ENCODE measurements around the gene CENPQ.

The CENPQ gene

GRCh38 chr6:49499126-49499525 is 36.0 kb downstream of the CENPQ start:
- Histone ChIP-seq H3K27ac (ENCODE audit: low read depth, low read length) (no peak overlapping the region), H3K36me3 (ENCODE audit: control insufficient read depth in 1 of 2, insufficient read depth in 2 of 2, low read length in 2 of 2) (no peaks in the 10 kb centered on the region), H3K4me1 (ENCODE audit: control insufficient read depth in 1 of 2, insufficient read depth in 2 of 2, low read length in 2 of 2) (no peaks in the 10 kb centered on the region), H3K27me3 (ENCODE audit: control insufficient read depth in 1 of 2, insufficient read depth in 2 of 2, low read length in 2 of 2) (no peaks in the 10 kb centered on the region), H3K9ac (ENCODE audit: low read depth in 1 of 2, low read length in 2 of 2) (no peak overlapping the region), H3K9me3 (ENCODE audit: control insufficient read depth in 1 of 2, low read length in 2 of 2) (no peaks in the 10 kb centered on the region), H3K4me3 (ENCODE audit: low read depth in 1 of 2, low read length in 2 of 2) (no peak overlapping the region)

GRCh38 chr6:49499623-49500022 is 36.5 kb downstream of the CENPQ start, which contains the start of gene GLYATL3:
Gene GLYATL3 (plus strand): TSS chr6:49499923. CDS start chr6:49511991, 12,068 bp downstream.
- Histone ChIP-seq H3K36me3 (ENCODE audit: control insufficient read depth in 1 of 2, insufficient read depth in 2 of 2, low read length in 2 of 2) (no peaks in the 10 kb centered on the region), H3K27me3 (ENCODE audit: control insufficient read depth in 1 of 2, insufficient read depth in 2 of 2, low read length in 2 of 2) (no peaks in the 10 kb centered on the region), H3K4me1 (ENCODE audit: control insufficient read depth in 1 of 2, insufficient read depth in 2 of 2, low read length in 2 of 2) (no peaks in the 10 kb centered on the region), H3K4me3 (ENCODE audit: low read depth in 1 of 2, low read length in 2 of 2) (no peak within 1 kb of the TSS), H3K9me3 (ENCODE audit: control insufficient read depth in 1 of 2, low read length in 2 of 2) (no peaks in the 10 kb centered on the region), H3K9ac (ENCODE audit: low read depth in 1 of 2, low read length in 2 of 2) (no peak within 1 kb of the TSS), H3K27ac (ENCODE audit: low read depth, low read length) (no peak within 1 kb of the TSS)

- no peaks in the 10 kb centered on the region for H3K36me3 ChIP-seq (ENCODE audit: control insufficient read depth in 1 of 2, insufficient read depth in 2 of 2, low read length in 2 of 2)
- H3K27me3 ChIP-seq (ENCODE audit: control insufficient read depth in 1 of 2, insufficient read depth in 2 of 2, low read length in 2 of 2) = no peaks in the 10 kb centered on the region
- H3K4me1 ChIP-seq (ENCODE audit: control insufficient read depth in 1 of 2, insufficient read depth in 2 of 2, low read length in 2 of 2) = no peaks in the 10 kb centered on the region
- H3K27ac ChIP-seq (ENCODE audit: low read depth, low read length) = no peak overlapping the region
- no peak overlapping the region for H3K4me3 ChIP-seq (ENCODE audit: low read depth in 1 of 2, low read length in 2 of 2)
- no peaks in the 10 kb centered on the region for H3K9me3 ChIP-seq (ENCODE audit: control insufficient read depth in 1 of 2, low read length in 2 of 2)
- no peak overlapping the region for H3K9ac ChIP-seq (ENCODE audit: low read depth in 1 of 2, low read length in 2 of 2)
These were observed 41.5 kb downstream of the CENPQ start for GRCh38 chr6:49504666-49505065.

GRCh38 chr6:49506569-49507111 is 43.5 kb downstream of the CENPQ start:
- Histone ChIP-seq H3K4me1 (ENCODE audit: control insufficient read depth in 1 of 2, insufficient read depth in 2 of 2, low read length in 2 of 2) (no peaks in the 10 kb centered on the region), H3K27ac (ENCODE audit: low read depth, low read length) (no peak overlapping the region), H3K36me3 (ENCODE audit: control insufficient read depth in 1 of 2, insufficient read depth in 2 of 2, low read length in 2 of 2) (no peaks in the 10 kb centered on the region), H3K27me3 (ENCODE audit: control insufficient read depth in 1 of 2, insufficient read depth in 2 of 2, low read length in 2 of 2) (no peaks in the 10 kb centered on the region), H3K4me3 (ENCODE audit: low read depth in 1 of 2, low read length in 2 of 2) (peak overlapping the region in 1 of 2 donors; percentile 43), H3K9me3 (ENCODE audit: control insufficient read depth in 1 of 2, low read length in 2 of 2) (no peaks in the 10 kb centered on the region), H3K9ac (ENCODE audit: low read depth in 1 of 2, low read length in 2 of 2) (no peak overlapping the region)

- Histone ChIP-seq H3K9me3 (ENCODE audit: control insufficient read depth in 1 of 2, low read length in 2 of 2) (no peaks in the 10 kb centered on the region), H3K36me3 (ENCODE audit: control insufficient read depth in 1 of 2, insufficient read depth in 2 of 2, low read length in 2 of 2) (no peaks in the 10 kb centered on the region), H3K27me3 (ENCODE audit: control insufficient read depth in 1 of 2, insufficient read depth in 2 of 2, low read length in 2 of 2) (no peaks in the 10 kb centered on the region), H3K4me3 (ENCODE audit: low read depth in 1 of 2, low read length in 2 of 2) (no peak overlapping the region), H3K9ac (ENCODE audit: low read depth in 1 of 2, low read length in 2 of 2) (no peak overlapping the region), H3K27ac (ENCODE audit: low read depth, low read length) (no peak overlapping the region), H3K4me1 (ENCODE audit: control insufficient read depth in 1 of 2, insufficient read depth in 2 of 2, low read length in 2 of 2) (no peaks in the 10 kb centered on the region)
These were observed 46.2 kb downstream of the CENPQ start for GRCh38 chr6:49509342-49509741.

- Histone ChIP-seq H3K9ac (ENCODE audit: low read depth in 1 of 2, low read length in 2 of 2) (no peak overlapping the region), H3K27ac (ENCODE audit: low read depth, low read length) (no peak overlapping the region), H3K4me3 (ENCODE audit: low read depth in 1 of 2, low read length in 2 of 2) (no peak overlapping the region), H3K27me3 (ENCODE audit: control insufficient read depth in 1 of 2, insufficient read depth in 2 of 2, low read length in 2 of 2) (no peaks in the 10 kb centered on the region), H3K4me1 (ENCODE audit: control insufficient read depth in 1 of 2, insufficient read depth in 2 of 2, low read length in 2 of 2) (no peaks in the 10 kb centered on the region), H3K9me3 (ENCODE audit: control insufficient read depth in 1 of 2, low read length in 2 of 2) (no peaks in the 10 kb centered on the region), H3K36me3 (ENCODE audit: control insufficient read depth in 1 of 2, insufficient read depth in 2 of 2, low read length in 2 of 2) (no peaks in the 10 kb centered on the region)
These were observed 50.2 kb downstream of the CENPQ start for GRCh38 chr6:49513153-49513989.

- H3K9ac ChIP-seq (ENCODE audit: low read depth in 1 of 2, low read length in 2 of 2) = no peak overlapping the region
- no peak overlapping the region for H3K4me3 ChIP-seq (ENCODE audit: low read depth in 1 of 2, low read length in 2 of 2)
- H3K27me3 ChIP-seq (ENCODE audit: control insufficient read depth in 1 of 2, insufficient read depth in 2 of 2, low read length in 2 of 2) = no peaks in the 10 kb centered on the region
- H3K9me3 ChIP-seq (ENCODE audit: control insufficient read depth in 1 of 2, low read length in 2 of 2) = no peaks in the 10 kb centered on the region
- no peaks in the 10 kb centered on the region for H3K4me1 ChIP-seq (ENCODE audit: control insufficient read depth in 1 of 2, insufficient read depth in 2 of 2, low read length in 2 of 2)
- no peaks in the 10 kb centered on the region for H3K36me3 ChIP-seq (ENCODE audit: control insufficient read depth in 1 of 2, insufficient read depth in 2 of 2, low read length in 2 of 2)
- H3K27ac ChIP-seq (ENCODE audit: low read depth, low read length) = no peak overlapping the region
These were observed 51.7 kb downstream of the CENPQ start for GRCh38 chr6:49514571-49515484.

GRCh38 chr6:49515485-49516146 is 52.4 kb downstream of the CENPQ start:
- Histone ChIP-seq H3K27ac (ENCODE audit: low read depth, low read length) (no peak overlapping the region), H3K4me3 (ENCODE audit: low read depth in 1 of 2, low read length in 2 of 2) (no peak overlapping the region), H3K9me3 (ENCODE audit: control insufficient read depth in 1 of 2, low read length in 2 of 2) (no peaks in the 10 kb centered on the region), H3K9ac (ENCODE audit: low read depth in 1 of 2, low read length in 2 of 2) (no peak overlapping the region), H3K27me3 (ENCODE audit: control insufficient read depth in 1 of 2, insufficient read depth in 2 of 2, low read length in 2 of 2) (no peaks in the 10 kb centered on the region), H3K36me3 (ENCODE audit: control insufficient read depth in 1 of 2, insufficient read depth in 2 of 2, low read length in 2 of 2) (no peaks in the 10 kb centered on the region), H3K4me1 (ENCODE audit: control insufficient read depth in 1 of 2, insufficient read depth in 2 of 2, low read length in 2 of 2) (no peaks in the 10 kb centered on the region)

- Histone ChIP-seq H3K4me3 (ENCODE audit: low read depth in 1 of 2, low read length in 2 of 2) (no peak overlapping the region), H3K27me3 (ENCODE audit: control insufficient read depth in 1 of 2, insufficient read depth in 2 of 2, low read length in 2 of 2) (no peaks in the 10 kb centered on the region), H3K9ac (ENCODE audit: low read depth in 1 of 2, low read length in 2 of 2) (no peak overlapping the region), H3K27ac (ENCODE audit: low read depth, low read length) (no peak overlapping the region), H3K4me1 (ENCODE audit: control insufficient read depth in 1 of 2, insufficient read depth in 2 of 2, low read length in 2 of 2) (no peaks in the 10 kb centered on the region), H3K9me3 (ENCODE audit: control insufficient read depth in 1 of 2, low read length in 2 of 2) (no peaks in the 10 kb centered on the region), H3K36me3 (ENCODE audit: control insufficient read depth in 1 of 2, insufficient read depth in 2 of 2, low read length in 2 of 2) (no peaks in the 10 kb centered on the region)
These were observed 53.0 kb downstream of the CENPQ start for GRCh38 chr6:49516147-49516505.
